Measurements from ENCODE around the gene RELA.
A peak's percentile ranks its signal among the peaks of the same experiment; 100 is the strongest.

Gene RELA

DNA sequence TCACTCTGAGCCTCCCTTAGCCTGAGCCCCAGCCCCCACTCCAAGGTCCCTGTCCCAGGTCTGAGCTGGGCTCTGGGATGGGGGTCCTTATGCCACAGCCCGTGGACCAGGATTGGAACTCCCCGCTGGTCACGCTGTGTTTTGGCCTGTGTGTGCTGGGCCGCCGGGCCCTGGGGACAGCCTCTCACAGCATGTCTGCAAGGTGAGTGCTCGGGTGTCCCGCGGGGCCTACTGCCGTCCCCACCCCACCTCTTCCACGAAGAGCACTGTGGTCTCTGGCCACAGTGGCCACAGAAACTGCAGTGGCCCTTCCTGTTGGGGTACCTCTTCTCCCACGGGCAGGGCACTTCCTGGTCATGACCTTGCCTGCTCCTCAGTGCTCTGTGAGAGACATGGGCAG is 28.3 kb downstream of the RELA start:
- no peak for DNase-seq (ENCODE audit: low read depth)
- TF ChIP-seq, protein P1, sequence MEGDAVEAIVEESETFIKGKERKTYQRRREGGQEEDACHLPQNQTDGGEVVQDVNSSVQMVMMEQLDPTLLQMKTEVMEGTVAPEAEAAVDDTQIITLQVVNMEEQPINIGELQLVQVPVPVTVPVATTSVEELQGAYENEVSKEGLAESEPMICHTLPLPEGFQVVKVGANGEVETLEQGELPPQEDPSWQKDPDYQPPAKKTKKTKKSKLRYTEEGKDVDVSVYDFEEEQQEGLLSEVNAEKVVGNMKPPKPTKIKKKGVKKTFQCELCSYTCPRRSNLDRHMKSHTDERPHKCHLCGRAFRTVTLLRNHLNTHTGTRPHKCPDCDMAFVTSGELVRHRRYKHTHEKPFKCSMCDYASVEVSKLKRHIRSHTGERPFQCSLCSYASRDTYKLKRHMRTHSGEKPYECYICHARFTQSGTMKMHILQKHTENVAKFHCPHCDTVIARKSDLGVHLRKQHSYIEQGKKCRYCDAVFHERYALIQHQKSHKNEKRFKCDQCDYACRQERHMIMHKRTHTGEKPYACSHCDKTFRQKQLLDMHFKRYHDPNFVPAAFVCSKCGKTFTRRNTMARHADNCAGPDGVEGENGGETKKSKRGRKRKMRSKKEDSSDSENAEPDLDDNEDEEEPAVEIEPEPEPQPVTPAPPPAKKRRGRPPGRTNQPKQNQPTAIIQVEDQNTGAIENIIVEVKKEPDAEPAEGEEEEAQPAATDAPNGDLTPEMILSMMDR (conservative IDR thresholded peaks at IDR 0.05; ENCODE audit: low read depth, low read length), result no peak

GRCh38 chr11:65634109-65634436 is 28.6 kb downstream of the RELA start:
- H3K4me3 ChIP-seq (ENCODE audit: low read depth, low read length), result no peak overlapping the region
- no peak for DNase-seq (ENCODE audit: low read depth)
- TF ChIP-seq, protein P1 (conservative IDR thresholded peaks at IDR 0.05; ENCODE audit: low read depth, low read length), result no peak

More for the DNA sequence above, 28.3 kb downstream of the RELA start:
- H3K4me3 ChIP-seq (ENCODE audit: low read depth, low read length), result no peak overlapping the region

DNA sequence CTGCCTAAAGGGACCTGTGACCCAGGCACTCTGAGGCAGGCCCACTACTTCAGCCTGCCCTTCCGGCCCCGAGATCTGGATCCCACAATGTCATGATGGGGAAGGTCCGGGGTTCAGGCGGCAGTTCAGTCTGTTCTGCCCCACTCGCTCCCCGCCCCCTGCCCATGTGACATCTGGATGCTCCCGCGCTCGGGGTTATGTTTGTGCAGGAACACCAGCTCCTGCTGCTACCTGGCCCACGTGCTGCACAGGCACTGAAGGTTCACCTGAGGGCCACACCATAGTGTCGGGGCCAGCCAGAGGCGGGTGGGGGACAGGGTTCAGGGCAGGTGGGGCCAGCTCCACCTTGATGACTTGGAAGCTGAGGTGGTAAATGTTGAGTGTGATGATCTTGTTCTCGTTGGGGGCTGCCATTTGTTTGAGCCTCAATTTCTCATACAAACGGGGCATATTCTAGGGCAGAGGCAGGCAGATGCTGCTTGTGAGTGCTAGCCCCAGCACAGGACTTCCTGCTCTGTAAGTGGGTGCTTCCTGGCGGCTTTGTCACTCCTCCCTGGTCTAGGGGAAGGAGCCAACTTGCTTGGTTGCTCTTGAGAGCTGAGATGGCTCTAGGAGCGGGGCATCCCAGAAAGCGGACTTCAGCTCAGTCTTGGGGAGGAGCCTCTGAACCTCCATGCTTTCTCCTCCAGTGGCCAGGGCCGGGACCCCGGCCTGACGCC is 29.2 kb downstream of the RELA start:
- DNase-seq (ENCODE audit: low read depth), result no peak
- TF ChIP-seq, protein P1 (conservative IDR thresholded peaks at IDR 0.05; ENCODE audit: low read depth, low read length), result no peak
- H3K4me3 ChIP-seq (ENCODE audit: low read depth, low read length), result no peak overlapping the region

DNA sequence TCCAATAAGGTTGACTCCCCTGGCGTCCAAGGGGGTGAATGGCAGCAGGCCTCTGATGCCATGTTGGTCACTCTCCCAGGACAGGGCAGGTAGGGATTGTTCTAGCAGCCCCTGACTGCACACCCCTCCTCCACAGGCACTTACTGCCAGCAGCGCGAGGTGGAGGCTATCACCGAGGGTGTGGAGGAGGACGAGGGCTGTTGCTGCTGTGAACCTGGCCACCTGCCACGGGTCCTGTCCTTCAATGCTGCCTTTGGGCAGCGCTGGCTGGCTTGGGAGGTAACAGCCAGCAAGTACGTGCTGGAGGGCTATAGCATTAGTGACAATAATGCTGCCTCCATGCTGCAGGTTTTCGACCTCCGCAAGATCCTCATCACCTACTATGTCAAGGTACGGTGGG is 32.5 kb downstream of the RELA start:
- no peak overlapping the region for H3K4me3 ChIP-seq (ENCODE audit: low read depth, low read length)
- TF ChIP-seq, protein P1 (conservative IDR thresholded peaks at IDR 0.05; ENCODE audit: low read depth, low read length), result no peak
- DNase-seq (ENCODE audit: low read depth), result no peak

DNA sequence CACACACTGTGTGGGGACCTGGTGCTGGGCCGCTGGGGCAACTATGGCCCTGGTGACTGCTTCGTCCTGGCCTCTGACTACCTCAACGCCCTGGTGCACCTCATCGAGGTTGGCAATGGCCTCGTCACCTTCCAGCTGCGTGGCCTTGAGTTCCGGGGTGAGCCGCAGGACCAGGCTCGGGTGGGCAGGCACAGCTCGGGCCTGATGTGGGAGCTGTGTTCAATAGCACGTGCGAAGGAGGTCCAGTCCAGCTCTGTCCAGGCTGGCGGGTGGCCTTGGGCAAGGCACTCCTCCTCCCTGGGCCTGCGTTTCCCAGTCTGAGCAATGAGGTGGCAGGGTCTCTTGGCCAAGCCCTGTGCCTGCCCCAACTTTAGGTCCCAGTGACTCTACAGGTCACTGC is 33.1 kb downstream of the RELA start:
- TF ChIP-seq, protein P1 (conservative IDR thresholded peaks at IDR 0.05; ENCODE audit: low read depth, low read length), result no peak
- no peak for DNase-seq (ENCODE audit: low read depth)
- no peak overlapping the region for H3K4me3 ChIP-seq (ENCODE audit: low read depth, low read length)

DNA sequence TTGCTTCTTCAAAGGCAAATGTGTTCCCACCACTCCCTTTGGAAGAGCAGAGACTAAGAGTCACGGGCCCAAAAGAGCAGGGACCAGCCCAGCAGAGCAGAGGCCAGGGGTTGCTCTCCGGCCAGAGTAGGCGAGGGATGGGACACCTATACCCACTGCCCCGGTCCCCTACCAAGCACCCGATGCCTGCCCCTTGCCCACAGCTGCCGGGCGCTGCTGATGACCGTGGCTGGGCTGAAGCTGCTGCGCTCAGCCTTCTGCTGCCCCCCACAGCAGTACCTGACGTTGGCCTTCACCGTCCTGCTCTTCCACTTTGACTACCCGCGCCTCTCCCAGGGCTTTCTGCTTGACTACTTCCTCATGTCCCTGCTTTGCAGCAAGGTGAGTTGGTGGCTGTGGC is 35.5 kb downstream of the RELA start:
- no peak overlapping the region for H3K4me3 ChIP-seq (ENCODE audit: low read depth, low read length)
- DNase-seq (ENCODE audit: low read depth), result no peak
- TF ChIP-seq, protein P1 (conservative IDR thresholded peaks at IDR 0.05; ENCODE audit: low read depth, low read length), result no peak

GRCh38 chr11:65625628-65626342 is 36.9 kb downstream of the RELA start:
- TF ChIP-seq, protein P1 (conservative IDR thresholded peaks at IDR 0.05; ENCODE audit: low read depth, low read length), result peak; percentile 59
- peak; percentile 50 for DNase-seq (ENCODE audit: low read depth)
- H3K4me3 ChIP-seq (ENCODE audit: low read depth, low read length), result no peak overlapping the region
